NK-92 treated with Interleukin-12 subunit alpha and Interleukin-12 subunit beta, amount 100 ng/mL, for 24 hours (cell line): ENCODE data around the gene KCNMA1.
A peak's percentile ranks its signal among the peaks of the same experiment; 100 is the strongest.

ENCODE experiments used
- DNase-seq: peaks from one replicate; lab custom pipeline; 2025; lab: John Stamatoyannopoulos, UW

Gene KCNMA1

DNA sequence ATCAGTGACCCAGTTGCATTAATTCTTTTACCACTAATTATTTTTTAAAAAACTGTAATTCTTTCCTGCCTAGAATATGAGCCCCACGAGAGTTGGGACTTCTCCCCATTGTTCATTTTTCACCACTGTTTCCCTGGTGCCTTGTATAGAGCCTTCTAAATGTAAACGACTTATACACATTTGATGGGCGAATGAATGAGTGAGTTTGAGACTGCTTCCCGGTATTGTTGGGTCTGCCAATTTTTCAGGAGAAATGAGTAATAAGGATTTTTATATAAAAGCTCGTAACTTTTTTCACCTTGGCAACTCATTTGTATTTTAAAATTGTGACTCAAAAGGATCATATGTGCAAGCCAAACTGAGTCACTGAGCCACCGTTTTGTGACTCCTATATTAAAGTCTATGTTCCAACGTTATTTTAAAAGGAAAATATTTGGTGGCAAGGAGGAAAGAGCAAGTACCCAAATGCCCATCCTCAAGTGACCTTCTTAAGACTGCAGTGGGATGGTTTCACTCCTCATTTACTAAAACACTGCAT lies 621.3 kb downstream of the KCNMA1 start:
- no peak for DNase-seq

DNA sequence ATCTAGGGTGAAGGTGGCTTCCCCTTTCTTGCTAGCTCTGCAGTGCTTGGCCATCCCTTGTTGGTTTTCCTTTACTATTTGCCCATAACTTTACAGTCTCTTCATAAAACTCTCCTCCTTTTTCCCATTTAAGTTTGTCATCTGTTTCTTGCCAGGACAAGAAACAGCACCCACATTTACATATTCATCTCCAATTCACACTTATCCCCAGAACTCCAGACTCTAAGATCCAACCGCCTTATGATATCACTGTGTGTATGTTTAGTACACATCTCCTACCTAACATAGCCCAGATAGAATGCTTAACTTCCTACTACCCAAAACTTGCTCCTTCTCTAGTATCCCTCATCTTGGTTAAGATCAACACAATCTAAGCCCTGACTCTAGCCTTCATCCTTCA lies 622.2 kb downstream of the KCNMA1 start:
- DNase-seq = no peak

DNA sequence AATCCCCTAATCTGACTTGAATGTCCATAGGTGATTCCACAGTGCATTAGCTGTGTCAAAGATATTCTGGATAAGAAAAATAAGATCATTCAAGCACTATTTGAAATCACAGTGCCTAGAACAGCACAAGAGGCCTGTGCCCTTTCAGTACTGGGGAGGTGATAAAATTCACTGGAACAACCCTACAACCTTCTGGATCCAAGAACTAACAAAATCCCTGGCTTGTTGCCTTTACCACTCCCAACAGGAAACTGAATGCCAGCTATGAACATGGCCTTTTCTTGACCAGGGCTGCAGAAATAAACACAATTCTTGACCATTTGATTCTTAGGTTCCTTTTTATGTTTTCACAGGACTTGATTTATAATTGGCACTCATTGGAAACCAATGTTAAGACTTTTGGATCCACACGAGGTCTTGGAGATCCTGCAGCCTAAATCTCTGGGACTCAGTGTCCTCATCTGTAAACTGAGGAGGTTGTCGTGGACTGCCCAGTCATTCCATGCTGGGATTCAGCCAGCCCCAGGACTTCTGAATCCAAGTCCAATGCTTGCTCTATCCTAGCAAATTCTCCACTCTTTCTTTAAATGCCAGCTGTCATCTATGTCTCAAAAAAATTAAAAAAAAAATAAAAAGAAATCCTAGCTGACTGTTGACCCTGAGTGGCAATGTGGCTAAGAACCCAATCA lies 624.7 kb downstream of the KCNMA1 start:
- DNase-seq = no peak

DNA sequence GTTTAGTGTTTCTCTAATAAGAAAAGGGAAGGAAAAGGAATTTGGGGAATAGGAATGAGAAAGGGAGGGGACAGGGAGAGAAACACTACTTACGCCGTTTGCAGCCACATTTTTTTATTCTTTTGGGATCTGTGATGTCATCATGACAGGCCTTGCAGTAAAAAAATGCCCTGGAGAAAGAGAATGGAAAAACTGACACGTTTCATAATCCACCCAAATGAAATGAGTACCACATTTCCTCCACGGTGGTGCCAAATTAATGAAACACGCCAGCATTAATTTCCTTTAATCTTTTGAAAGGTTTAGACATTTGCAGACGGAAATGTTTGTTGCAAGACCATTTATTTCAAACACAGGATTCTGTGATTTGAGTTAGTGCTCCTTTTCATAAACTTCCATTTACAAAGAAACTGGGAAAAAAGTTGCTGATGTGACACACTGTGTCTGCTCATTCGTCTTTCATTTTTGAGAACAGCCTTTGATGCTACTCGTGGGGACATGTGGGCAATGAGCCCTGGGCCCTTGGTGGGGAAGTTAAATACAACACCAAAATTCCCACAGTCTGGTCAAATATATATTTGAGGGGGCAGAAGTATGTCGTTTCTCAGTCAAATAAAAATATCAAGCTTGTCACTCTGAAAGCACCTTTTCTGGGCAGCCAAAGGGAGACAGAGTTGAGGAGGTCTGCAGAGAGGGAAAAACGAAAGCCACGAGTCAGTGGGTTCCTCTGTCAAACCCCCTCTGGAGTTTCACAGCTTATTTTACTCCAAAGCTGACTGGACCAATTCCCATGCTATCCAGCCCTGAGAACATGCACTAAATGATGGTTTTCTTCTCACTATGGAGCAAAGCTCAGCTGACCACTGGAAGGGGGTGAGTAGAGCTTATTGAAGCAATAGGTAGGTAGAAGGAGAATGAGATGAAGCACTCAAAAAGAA lies 625.5 kb downstream of the KCNMA1 start:
- no peak for DNase-seq

DNA sequence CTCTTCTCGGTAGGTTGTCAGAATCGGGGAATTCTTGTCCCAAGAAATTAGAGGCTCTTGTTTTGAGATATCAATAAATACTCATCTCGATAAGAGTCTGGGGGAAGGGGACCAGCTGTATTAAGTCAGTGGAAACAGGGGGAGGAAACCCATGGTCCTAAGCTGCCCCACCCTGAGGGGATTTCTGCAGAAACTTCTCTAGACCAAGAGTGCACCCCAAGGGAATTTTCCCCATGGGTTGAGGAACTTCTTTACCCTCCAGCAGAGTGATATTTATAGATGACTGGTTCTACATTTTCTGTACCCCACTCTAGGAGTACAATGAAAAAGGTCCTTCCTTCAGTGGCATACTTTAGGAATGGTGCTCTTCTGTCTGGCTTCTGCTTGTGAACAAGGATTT lies 627.2 kb downstream of the KCNMA1 start:
- no peak for DNase-seq

DNA sequence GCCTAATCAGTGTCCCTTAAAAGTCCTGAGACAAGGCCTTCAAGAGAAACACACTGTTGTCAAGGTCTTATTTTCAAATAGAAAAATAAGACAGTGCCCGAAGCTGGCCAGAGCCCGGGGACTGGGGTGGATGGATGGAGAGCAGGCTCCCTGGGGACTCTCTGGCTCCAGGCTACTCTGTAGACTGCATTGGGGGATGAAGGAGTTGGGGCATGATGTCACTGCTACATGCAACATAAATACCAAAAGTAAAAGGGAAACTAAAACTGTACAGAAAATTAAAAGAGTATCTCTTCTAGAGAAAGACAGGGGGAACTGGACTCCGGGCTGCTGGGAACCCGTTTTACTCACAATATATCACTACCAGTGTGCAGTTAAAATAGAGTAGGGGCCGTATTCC lies 629.8 kb downstream of the KCNMA1 start:
- DNase-seq = no peak

DNA sequence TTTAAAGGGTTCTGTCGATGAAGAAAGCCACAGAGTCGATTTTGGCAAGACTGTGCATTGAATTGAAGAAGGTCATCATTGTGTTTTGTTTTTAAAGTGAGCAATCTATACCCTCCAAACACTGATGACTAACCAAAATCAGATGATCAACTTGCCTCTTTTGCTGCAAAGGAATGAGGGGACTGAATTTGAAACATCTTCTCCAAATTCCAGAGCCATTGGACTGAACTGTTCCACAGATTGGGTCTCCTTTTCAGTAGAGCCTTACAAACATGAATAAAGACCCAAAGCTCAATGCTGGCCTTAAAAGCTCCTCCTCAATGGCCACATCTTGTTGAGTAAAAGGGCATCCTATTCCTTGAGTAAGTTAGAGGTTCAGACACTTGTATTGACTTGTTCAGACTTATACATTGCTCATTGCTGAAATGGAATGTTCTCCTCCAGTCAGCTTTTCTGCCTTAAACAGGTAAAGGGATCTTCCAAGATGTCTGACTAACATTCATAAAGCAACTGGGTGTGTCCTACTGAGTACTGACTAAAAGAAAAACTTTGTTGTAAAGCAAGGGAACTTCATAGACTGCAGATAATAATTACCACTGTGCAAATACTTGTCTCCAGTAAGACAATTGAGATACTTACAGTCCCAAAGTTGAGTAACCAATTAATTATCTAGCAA lies 630.6 kb downstream of the KCNMA1 start:
- DNase-seq = no peak

DNA sequence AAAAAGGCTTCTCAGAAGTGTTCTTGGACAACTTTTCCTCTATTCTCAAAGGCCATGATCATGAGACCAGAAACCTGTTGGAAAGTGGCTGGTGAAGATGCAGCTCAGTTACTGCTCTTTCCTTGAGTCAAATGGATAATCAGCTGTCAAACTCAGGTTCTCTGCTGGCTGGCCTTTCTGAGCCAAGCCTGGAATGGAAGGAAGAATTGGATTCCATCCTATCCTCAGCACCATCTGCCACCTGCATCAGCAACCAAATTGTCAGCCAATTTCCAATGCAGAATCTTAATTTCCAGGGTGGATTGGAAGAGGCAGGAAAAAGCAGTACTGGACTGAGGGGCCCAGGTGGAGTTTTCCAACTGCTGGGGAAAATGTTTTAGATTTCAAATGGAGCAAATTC lies 631.7 kb downstream of the KCNMA1 start:
- no peak for DNase-seq

DNA sequence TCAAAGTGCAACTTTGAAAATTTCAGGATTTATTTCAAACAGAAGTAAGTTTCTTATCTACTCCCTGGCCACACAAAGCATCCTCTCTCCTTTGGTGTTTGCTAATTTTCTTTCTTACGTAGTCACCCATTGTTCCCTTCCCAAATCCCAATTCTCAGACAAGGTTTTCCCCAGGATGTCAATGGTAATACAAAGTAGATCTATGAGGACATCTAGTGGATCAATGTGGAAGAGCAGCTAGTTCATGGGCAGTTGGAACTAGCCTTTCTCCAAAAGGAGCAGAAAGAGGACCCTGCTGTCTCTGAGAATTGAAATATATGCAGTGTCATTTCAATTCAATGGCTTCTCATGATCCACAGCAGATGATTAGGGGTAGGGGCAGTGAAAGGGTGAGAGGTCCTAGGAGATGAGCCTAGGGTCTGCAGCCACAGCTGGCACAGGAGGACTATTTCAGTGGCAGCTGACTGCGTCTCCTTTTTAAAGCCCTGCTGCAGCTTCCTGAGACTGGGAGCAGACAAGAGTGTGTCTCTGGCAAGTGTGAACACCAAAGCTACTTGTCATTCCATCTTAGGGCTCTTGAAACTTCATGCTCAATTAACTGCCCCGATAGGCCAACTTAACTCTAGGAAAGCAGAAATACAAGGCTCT lies 632.6 kb downstream of the KCNMA1 start:
- no peak for DNase-seq

DNA sequence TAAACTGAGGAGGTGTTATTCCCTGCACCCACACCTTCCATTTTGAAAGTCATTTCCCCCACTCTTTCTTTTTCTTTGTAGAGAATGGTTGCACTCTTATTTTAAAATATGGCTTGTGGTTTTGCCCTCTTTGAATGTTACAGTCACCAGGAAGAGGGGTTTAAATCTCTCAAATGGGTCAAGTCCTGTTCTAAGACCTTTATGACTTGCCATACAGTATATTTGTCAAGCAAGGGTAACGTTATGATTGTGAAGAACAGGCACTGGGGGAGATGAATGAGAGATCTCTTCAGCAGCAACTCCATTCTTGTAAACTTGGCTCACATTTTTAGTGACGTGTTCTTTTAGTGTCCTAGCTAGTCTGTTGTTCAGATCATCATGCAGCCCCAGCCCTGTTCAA lies 634.7 kb downstream of the KCNMA1 start:
- DNase-seq = no peak

DNA sequence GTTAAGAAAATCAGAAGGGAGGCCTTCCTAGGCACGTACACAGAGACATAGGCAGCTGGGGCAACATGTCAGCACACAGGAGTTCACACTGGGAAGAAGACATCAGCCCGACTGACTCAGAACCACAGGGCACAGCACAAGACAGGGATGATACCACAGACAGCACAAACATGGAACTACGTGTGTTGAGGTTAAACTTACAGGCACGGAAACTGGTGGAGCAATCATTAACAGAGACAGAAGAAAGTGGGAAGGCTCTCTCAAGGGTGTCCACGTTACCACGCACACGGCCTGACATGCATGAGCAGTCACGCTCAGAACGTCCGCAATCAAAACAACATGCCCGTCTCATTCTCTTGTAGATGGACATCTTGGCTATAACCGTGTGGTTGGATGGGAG lies 636.4 kb downstream of the KCNMA1 start:
- DNase-seq = no peak

DNA sequence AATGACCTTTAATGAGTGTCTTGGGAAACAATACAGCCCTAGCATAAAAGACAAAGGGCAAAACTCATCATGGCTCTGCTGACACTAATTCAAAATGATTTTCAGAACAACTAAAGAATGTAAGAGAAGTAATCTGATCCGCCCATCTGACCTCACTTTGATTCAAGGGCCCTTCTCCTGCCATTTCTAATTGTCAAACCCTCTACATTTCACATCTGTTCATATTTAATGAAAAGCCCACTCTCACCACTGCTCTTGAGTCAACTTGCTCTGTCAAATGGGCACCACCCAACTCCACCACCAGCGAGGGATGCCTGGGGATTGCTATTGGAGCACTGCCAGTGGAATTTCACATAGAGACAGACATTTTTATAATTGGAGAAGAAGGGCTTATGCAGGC lies 639.2 kb downstream of the KCNMA1 start:
- DNase-seq = no peak

DNA sequence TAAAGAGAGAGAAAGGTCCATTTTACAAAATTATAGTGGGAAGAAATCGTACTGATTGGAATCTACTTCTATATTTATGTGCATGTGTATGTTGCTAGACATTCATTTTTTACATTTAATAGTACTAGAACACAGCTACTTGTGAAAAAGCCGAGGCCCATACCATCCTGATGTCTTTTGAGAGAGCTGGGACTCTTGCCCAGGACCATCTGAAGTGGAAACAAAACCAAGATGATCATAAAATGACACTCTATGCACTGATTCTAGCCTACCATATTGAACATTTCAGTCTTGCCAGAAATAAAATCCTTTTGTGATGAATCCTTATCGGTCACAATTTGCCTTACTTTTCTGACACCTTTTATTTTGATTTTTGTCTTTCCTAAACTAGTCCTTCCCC lies 640.0 kb downstream of the KCNMA1 start:
- no peak for DNase-seq

DNA sequence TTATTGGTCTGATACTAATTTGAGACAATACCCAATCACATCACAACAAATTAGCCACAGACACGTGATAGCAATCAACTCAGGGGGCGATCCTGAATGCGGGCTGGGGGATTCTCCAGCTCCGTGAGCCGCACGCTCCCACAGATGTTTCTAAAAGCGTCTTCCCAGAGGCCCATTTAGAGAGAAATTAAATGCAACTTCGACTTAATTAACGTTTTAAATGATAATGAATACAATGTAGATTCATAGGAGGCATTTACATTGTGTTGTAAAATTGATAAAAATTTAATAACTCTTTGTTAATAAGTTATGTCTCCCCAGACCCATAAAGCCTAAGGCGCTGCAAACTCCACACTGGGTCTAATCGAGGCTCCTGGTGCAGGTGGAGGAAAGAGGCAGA lies 642.6 kb downstream of the KCNMA1 start:
- no peak for DNase-seq

DNA sequence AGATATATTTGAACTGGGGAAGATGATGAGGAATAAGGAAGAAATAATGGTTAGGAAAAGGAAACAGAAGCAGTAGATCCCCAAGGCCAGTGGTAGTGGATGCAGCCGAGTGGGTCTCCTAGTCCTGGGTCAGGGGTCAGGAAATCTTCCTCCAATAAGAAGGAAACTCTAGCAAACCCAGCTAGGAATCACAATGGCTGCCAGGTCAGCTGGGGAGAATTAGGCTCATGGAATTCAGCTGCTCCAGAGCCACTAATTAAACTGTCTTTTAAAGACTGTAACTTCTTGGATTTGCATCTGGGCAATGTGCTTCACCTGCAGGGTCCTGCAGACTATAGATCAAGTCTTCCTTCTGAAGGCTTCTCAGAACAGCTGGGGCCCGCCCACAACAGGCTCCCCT lies 644.4 kb downstream of the KCNMA1 start:
- no peak for DNase-seq

DNA sequence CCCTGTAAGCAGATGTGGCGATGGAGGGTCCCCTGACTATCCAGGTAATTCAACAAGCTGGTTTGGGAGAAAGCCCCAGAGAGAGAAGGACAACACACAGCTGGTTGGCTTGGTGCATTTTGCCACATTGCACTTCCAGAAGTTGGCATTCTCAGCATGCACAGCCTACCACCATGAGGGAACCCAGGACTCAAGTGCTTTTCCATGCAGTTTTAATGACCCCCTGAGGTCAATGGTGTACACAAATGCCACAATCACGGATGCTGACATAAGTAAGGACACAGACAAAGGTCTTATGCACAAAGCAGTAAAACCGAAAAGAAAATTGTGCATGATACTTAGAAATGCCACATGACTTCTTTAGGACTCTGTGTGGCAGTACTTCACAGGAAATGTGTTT lies 645.1 kb downstream of the KCNMA1 start:
- no peak for DNase-seq

DNA sequence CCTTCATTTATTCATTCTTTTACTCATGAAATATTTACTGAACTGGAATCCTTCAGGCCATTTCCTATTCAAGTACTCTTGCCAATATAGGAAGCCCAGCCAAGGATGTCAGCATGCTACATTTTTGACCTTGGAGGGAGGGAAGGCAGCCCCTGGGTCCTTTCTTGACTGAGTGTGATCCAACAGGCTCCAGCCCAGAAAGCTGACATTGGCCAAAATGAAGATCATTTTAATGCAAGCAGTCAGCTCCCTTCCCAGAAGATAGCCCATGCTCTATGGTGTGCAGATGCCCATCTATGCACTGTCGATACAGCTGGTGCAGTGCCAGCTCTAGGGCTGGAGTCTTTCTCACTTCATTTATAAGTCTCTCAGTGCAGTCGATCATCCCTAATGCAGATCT lies 646.0 kb downstream of the KCNMA1 start:
- no peak for DNase-seq

DNA sequence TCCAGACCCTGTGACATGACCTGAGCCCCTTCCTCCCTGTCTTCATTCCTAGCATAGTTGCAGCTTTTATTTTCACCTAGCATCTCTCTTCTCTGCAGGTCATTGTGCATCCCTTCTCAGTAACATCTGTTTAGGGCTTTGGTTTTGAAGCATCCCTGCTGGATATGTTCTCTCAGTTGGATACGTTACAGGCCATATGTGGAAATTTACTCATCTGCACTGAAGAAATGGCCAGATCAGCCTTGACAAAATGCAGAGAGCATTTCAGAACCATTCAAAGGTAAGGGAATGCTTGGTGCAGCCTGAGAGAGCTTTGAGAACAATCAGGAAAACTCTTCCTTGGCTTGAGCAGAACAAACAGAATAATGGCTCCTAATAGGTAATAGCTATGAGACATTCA lies 647.0 kb downstream of the KCNMA1 start:
- no peak for DNase-seq

DNA sequence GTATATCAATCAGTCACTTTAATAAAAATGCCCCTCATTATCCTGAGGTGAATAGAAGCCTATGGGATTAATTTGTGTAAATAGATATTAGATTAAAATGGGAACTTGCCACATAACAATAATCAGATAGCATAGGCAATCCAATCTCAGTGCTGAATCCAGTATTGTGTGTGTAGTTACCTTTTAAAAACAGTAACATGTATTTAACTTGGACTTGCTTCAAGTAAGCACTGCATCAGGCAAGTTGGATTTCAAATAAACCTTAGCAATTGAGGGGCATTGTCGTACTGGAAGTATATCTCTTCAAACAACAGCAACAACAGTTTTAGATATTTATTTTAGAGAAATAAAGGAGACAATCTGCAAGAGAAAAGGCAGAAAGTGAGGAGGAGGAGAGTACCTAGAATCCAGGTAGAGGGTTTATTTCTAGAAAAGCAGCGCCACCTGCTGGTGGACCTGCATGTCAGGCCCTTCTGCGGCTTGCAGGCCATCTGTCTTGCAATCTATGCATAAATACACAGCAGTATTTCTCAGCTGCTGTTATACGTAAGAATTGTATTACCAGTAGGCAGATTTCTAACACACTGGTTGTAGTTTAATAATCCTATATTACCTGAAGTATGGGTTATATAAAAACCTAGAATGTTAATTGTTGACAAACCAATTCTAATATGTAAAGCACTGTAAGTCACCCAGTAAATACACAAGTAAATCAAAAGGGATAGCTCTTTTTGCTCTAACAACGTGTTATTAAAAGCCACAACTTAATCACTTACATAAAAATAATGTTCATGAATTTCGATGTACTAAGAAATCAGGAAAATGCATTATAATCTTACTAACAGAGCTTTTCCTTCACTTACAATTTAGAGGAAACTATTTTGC lies 652.8 kb downstream of the KCNMA1 start:
- DNase-seq = peak; percentile 31

DNA sequence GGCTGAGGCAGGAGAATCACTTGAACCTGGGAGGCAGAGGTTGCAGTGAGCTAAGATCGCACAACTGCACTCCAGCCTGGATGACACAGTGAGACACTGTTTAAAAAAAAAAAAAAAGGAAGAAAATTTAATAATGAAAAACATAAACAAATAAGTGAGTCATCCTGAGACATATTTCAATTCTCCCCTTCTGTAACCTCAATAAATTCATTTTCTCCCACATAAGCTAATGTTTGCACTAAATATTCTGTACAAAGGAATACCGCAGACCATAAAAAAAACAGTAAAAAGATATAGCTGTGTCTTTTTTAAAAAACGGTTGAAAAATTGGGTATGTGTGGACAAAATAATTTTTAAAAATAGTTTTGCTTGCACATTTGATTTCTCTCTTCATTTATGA lies 654.0 kb downstream of the KCNMA1 start:
- DNase-seq = no peak

DNA sequence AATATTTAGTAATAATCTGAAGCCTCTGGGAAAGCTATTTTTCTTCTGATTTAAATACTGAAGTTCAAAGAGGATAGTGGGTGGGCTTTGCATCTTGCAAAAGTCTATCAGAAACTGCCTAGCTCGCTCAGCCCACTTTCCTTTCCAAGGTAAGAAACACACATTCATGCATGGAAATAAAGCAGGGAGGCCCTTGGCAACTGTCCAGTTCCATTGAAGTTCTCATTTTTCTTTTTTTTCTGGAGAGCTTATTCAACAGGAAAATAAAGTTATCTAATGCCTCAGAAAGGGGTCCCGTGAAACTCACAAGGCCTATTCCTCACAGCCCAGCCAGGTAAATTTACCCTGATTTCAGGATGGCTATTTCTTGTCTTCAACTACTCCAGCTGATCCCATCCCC lies 654.9 kb downstream of the KCNMA1 start:
- no peak for DNase-seq
